ENCODE measurements around the gene PALD1. TPM values are rescaled to one million over a fixed set of nuclear protein-coding genes. Genes with fewer than 3 reads are reported as not detected.

Gene PALD1
- total RNA-seq, 2 donors from 2014 or later: 17.3 to 19.7 TPM

DNA sequence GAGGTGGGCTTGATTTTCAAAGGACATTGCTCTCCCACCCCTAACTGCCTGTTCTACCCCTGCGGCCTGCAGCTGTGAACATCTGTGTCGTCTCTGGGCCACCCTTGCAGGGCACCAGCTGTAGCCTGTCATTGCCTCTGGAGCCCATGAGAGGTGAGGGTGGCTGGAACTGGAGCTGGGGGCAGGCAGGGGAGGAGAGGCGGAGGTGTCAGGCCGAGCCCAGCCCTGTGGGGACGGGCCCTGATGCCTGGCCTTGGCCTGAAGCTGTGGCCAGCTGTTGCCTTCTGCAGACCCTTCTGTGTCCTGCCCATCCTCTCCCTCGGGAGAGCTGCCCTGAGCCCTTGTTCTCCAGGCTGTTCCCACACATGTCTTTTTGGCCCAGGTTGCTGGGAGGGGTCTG lies 44.5 kb downstream of the PALD1 start:
- 81 to 95% methylated on average over 3 to 6 of the region's 6 CpGs for WGBS, 2 experiments (ENCODE audit: insufficient coverage in 1 of 2, insufficient read length in 1 of 2)
- no peak overlapping the region for H3K4me3 Mint-ChIP-seq
- peak overlapping the region; percentile 13 for H3K27ac Mint-ChIP-seq
- no peaks in the 10 kb centered on the region for H3K4me1 Mint-ChIP-seq
- Histone ChIP-seq H3K4me1 (ENCODE audit: control insufficient read depth, insufficient read depth, low read length) (no peaks in the 10 kb centered on the region), H3K27me3 (ENCODE audit: control insufficient read depth, insufficient read depth, low read length, poor library complexity, severe bottlenecking) (no peaks in the 10 kb centered on the region), H3K9ac (ENCODE audit: extremely low read depth, low read length, poor library complexity, severe bottlenecking) (no peak overlapping the region), H3K27ac (ENCODE audit: low read depth, low read length) (no peak overlapping the region), H3K4me3 (ENCODE audit: low read length) (no peak overlapping the region), H3K9me3 (ENCODE audit: control insufficient read depth, low read length) (no peaks in the 10 kb centered on the region), H3K36me3 (ENCODE audit: control insufficient read depth, insufficient read depth, low read length) (no peaks in the 10 kb centered on the region)
- peaks cover 3% of the 10 kb centered on the region for H3K36me3 Mint-ChIP-seq (ENCODE audit: low read depth)
- DNase-seq: no peak
- TF ChIP-seq, protein P1, sequence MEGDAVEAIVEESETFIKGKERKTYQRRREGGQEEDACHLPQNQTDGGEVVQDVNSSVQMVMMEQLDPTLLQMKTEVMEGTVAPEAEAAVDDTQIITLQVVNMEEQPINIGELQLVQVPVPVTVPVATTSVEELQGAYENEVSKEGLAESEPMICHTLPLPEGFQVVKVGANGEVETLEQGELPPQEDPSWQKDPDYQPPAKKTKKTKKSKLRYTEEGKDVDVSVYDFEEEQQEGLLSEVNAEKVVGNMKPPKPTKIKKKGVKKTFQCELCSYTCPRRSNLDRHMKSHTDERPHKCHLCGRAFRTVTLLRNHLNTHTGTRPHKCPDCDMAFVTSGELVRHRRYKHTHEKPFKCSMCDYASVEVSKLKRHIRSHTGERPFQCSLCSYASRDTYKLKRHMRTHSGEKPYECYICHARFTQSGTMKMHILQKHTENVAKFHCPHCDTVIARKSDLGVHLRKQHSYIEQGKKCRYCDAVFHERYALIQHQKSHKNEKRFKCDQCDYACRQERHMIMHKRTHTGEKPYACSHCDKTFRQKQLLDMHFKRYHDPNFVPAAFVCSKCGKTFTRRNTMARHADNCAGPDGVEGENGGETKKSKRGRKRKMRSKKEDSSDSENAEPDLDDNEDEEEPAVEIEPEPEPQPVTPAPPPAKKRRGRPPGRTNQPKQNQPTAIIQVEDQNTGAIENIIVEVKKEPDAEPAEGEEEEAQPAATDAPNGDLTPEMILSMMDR (conservative IDR thresholded peaks at IDR 0.05): no peak
- H3K9me3 Mint-ChIP-seq: no peaks in the 10 kb centered on the region
- no peaks in the 10 kb centered on the region for H3K27me3 Mint-ChIP-seq (ENCODE audit: insufficient read depth)

DNA sequence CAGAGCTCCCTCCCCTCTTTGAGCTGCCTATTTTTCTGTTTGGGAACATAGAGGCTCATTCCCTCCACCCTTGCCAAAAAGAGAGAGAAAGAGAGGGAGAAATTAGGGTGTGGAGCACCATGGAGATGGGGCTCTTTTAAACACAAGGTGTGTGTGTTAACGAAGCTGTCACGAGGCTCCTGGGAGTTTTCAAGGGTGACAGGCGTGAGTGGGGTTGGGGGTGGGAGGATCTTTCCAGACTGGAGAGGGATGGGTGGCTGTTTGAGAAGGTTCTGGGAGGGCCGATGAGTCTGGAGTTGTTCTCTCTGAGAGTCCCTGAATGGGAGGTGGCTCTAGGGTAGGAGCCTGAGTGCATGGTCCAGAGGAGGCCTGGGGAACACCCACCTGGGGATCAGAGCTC lies 45.0 kb downstream of the PALD1 start:
- Histone ChIP-seq H3K9me3 (ENCODE audit: control insufficient read depth, low read length) (no peaks in the 10 kb centered on the region), H3K9ac (ENCODE audit: extremely low read depth, low read length, poor library complexity, severe bottlenecking) (no peak overlapping the region), H3K4me1 (ENCODE audit: control insufficient read depth, insufficient read depth, low read length) (no peaks in the 10 kb centered on the region), H3K36me3 (ENCODE audit: control insufficient read depth, insufficient read depth, low read length) (no peaks in the 10 kb centered on the region), H3K4me3 (ENCODE audit: low read length) (no peak overlapping the region), H3K27ac (ENCODE audit: low read depth, low read length) (no peak overlapping the region), H3K27me3 (ENCODE audit: control insufficient read depth, insufficient read depth, low read length, poor library complexity, severe bottlenecking) (no peaks in the 10 kb centered on the region)
- TF ChIP-seq, protein P1 (conservative IDR thresholded peaks at IDR 0.05): no peak
- Mint-ChIP-seq H3K4me3 (no peak overlapping the region), H3K9me3 (no peaks in the 10 kb centered on the region), H3K36me3 (ENCODE audit: low read depth) (peaks cover 3% of the 10 kb centered on the region), H3K27me3 (ENCODE audit: insufficient read depth) (no peaks in the 10 kb centered on the region), H3K27ac (peak overlapping the region; percentile 13), H3K4me1 (no peaks in the 10 kb centered on the region)
- 89% methylated on average over 4 of the region's 4 CpGs; no CpG with 5 or more reads in 1 of the 2 experiments for WGBS, 2 experiments (ENCODE audit: insufficient coverage in 1 of 2, insufficient read length in 1 of 2)
- no peak for DNase-seq

DNA sequence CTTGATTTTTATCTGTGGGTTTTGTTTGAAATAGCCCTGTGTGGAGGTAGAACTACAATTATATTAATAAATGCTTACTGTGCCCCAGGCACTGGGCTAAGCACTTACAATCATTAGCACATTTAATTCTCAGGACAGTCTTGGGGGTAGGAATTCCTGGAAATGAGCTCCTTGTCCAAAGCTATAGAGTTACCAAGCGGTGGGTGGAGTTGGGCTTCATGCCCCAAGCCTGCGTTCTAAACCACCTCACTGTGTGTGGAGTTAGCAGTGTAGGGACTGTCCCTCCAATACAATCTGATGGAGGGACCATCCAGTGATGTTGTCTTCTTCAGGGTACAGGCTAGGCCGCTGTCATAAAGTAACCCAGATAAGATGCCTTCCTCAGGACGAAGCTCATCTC lies 49.7 kb downstream of the PALD1 start:
- Mint-ChIP-seq H3K36me3 (ENCODE audit: low read depth) (peaks cover 6% of the 10 kb centered on the region), H3K27ac (no peak overlapping the region), H3K27me3 (ENCODE audit: insufficient read depth) (no peaks in the 10 kb centered on the region), H3K4me3 (no peak overlapping the region), H3K9me3 (no peaks in the 10 kb centered on the region), H3K4me1 (peaks cover 1% of the 10 kb centered on the region)
- Histone ChIP-seq H3K36me3 (ENCODE audit: control insufficient read depth, insufficient read depth, low read length) (no peaks in the 10 kb centered on the region), H3K9me3 (ENCODE audit: control insufficient read depth, low read length) (no peaks in the 10 kb centered on the region), H3K4me1 (ENCODE audit: control insufficient read depth, insufficient read depth, low read length) (no peaks in the 10 kb centered on the region), H3K27me3 (ENCODE audit: control insufficient read depth, insufficient read depth, low read length, poor library complexity, severe bottlenecking) (no peaks in the 10 kb centered on the region), H3K4me3 (ENCODE audit: low read length) (no peak overlapping the region), H3K27ac (ENCODE audit: low read depth, low read length) (no peak overlapping the region), H3K9ac (ENCODE audit: extremely low read depth, low read length, poor library complexity, severe bottlenecking) (no peak overlapping the region)
- no peak for DNase-seq
- TF ChIP-seq, protein P1 (conservative IDR thresholded peaks at IDR 0.05): no peak
- WGBS, 2 experiments (ENCODE audit: insufficient coverage in 1 of 2, insufficient read length in 1 of 2): 85 to 87% methylated on average over 4 of the region's 4 CpGs
